NCI-H748 (cell line): Measurements from ENCODE around the gene SPON2.
"Not testable (repeated sequence)": the region's sequence is repeated elsewhere in the genome, so short reads cannot be mapped to it uniquely, and the experiment has no call there.

ENCODE experiments used
- DNase-seq: peaks from one replicate; lab custom pipeline; 2025; ENCODE audit not compliant: unreplicated experiment; lab: John Stamatoyannopoulos, UW

Gene SPON2

GRCh38 chr4:1152290-1152689, 20.1 kb downstream of the SPON2 start:
- DNase-seq: no peak

DNA sequence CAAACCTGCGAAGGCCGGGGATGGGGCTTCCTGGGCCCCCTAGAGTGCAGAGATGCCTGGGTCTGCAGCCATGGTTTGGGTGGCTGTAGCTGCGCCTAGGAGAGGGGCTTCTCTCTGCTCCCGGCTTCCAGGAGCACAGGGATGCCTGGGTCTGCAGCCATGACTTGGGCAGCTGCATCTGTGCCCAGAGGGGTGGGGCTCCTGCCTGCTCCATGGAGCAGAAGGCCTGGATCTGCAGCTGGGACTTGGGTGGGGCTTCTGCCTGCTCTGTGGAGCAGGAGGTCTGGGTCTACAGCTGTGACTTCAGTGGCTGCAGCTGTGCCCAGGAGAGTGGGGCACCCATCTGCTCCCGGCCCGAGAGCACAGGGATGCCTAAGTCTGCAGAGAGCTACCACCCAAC, 20.8 kb downstream of the SPON2 start:
- DNase-seq: no peak

DNA sequence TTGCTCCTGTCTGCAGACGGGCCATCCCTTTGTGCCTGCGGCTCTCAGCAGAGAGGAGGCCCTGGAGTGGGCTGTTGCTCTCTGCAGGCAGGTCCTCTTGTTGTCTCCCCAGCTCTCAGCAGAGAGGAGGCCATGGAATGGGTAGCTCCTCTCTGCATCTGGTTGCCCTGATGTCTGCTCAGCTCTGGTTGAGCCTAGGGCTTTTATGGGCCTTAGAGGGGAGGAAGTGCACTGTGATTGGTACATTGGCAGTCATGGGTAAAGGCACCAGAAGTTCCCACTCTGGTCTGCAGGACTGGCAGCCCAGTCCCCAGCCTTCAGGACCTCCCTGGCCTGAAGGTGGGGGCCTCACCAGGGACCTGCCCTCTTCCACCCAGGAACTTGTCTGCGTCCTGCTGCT, 21.5 kb downstream of the SPON2 start:
- DNase-seq: no peak

DNA sequence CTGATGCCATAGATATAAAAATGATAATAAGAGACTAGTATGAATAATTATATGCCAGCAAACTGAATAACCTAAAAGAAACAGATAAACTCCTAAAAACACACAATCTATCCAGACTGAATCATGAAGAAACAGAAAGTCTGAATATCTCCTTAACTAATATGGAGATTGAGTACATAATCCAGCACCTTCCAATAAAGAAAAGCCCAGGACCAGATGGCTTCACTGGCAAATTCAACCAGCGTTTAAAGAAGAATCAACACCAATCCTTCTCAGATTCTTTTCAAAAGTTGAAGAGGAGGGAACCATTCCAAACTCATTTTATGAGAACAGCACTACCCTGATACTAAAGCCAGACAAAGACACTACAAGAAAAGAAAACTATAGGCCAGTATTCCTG, 32.5 kb downstream of the SPON2 start:
- no peak for DNase-seq

DNA sequence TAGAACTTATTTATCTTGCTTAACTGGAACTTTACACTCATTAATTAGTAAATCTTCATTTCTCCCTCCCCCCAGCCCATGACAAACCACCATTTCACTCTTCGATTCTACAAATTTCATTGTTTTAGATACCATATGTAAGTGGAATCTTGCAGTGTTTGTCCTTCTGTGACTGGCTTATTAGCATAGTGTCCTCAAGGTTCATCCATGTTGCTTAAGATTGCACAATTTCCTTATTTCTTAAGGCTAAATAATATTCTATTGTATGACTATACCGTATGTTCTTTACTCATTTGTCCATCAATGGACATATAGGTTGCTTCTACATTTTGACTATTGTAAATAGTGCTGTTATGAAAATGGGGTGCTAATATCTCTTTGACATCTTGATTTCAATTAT, 34.5 kb downstream of the SPON2 start:
- no peak for DNase-seq

- DNase-seq: no peak
Measured at GRCh38 chr4:1137063-1137776, 35.2 kb downstream of the SPON2 start.

GRCh38 chr4:1136048-1136447, 36.3 kb downstream of the SPON2 start:
- no peak for DNase-seq

- DNase-seq: no peak
Measured at GRCh38 chr4:1133033-1133432, 39.4 kb downstream of the SPON2 start.

GRCh38 chr4:1130316-1131186, 41.8 kb downstream of the SPON2 start:
- DNase-seq: peak; percentile 38

- no peak for DNase-seq
Measured at GRCh38 chr4:1126506-1126905, 45.9 kb downstream of the SPON2 start.

- DNase-seq: not testable (repeated sequence)
Measured at GRCh38 chr4:1125466-1125865, 46.9 kb downstream of the SPON2 start.

GRCh38 chr4:1124818-1125217, 47.6 kb downstream of the SPON2 start:
- DNase-seq: no peak

- no peak for DNase-seq
Measured at GRCh38 chr4:1122505-1122904, 49.9 kb downstream of the SPON2 start.
